Thyroid gland (tissue), 4 donors: ENCODE data around the gene NHERF2. TPM values are rescaled to one million over a fixed set of nuclear protein-coding genes. Genes with fewer than 3 reads are reported as not detected.
A peak's percentile ranks its signal among the peaks of the same experiment; 100 is the strongest.

ENCODE experiments used
- DNase-seq, 2 donors: peaks; one replicate each; pipeline ENCODE4 v3.0.0-alpha.2; 2019
- H3K27ac ChIP-seq, 3 donors: fragments of 200-600 bp; sonication (generic); 1 replicate in 2 of 3; 2 replicates in 1 of 3; pipeline ENCODE4 v1.5.1; 2016 to 2019; ENCODE audit warnings: mild to moderate bottlenecking in 1 of 3, moderate library complexity in 1 of 3
- H3K27me3 ChIP-seq: fragments of 200-600 bp; sonication (generic); one replicate; pipeline ENCODE4 v1.5.1; 2019
- H3K36me3 ChIP-seq, 2 donors: fragments of 200-600 bp; sonication (generic); one replicate each; pipeline ENCODE4 v1.5.1; 2016 to 2019
- H3K4me1 ChIP-seq, 2 donors: fragments of 200-600 bp; sonication (generic); one replicate each; pipeline ENCODE4 v1.5.1; 2017 to 2019
- H3K4me3 ChIP-seq, 3 donors: fragments of 200-600 bp; sonication (generic); replicated peaks in 1 of 3; 1 replicate in 2 of 3; 2 replicates in 1 of 3; pipeline ENCODE4 v1.5.1; 2016; ENCODE audit warnings: mild to moderate bottlenecking in 1 of 3
- H3K9me3 ChIP-seq: fragments of 200-600 bp; sonication (generic); one replicate; pipeline ENCODE4 v1.5.1; 2017
- CTCF ChIP-seq, 6 experiments: fragments of 200-600 bp in 3 of 6; fragments of 450-650 bp in 3 of 6; sonication (generic) in 3 of 6; IDR thresholded peaks; one replicate each; pipeline ENCODE4 v1.5.1; 2016 to 2019; ENCODE audit warnings: antibody characterized with exemption in 6 of 6, mild to moderate bottlenecking in 2 of 6, inconsistent platforms in 1 of 6, moderate library complexity in 1 of 6
- POLR2A ChIP-seq, 2 donors: fragments of 450-650 bp; IDR thresholded peaks; one replicate each; pipeline ENCODE4 v1.6.1; 2017; ENCODE audit warnings: antibody characterized with exemption in 2 of 2, mild to moderate bottlenecking in 2 of 2, moderate library complexity in 1 of 2
- WGBS, 2 donors: methylation state at CpG; one replicate each; pipeline ENCODE4 v1.1.5; 2017; 5-methylcytosine and 5-hydroxymethylcytosine counted together
- intact Hi-C: fragments of 100-400 bp; cut with DNase I; formaldehyde crosslinking; loops from one replicate; pipeline ENCODE4 v1.15.1; 2023
- total RNA-seq, 4 donors: library from RNA; depleted of rRNA; stranded (reverse); fragments of >200 nt; gene quantifications; one replicate each; pipeline ENCODE4 v1.2.3, GENCODE V29; 2016

NHERF2 gene
- total RNA-seq, 4 donors from 2014 or later, result 73.8 to 146 (median 81.6) TPM

- 98 to 99% methylated on average over 9 to 11 of the region's 11 CpGs for WGBS, 2 donors
- H3K4me1 ChIP-seq, result no peaks in the 10 kb centered on the region
- no peak for TF ChIP-seq CTCF (IDR thresholded peaks at IDR 0.05)
- no peak for TF ChIP-seq POLR2A (IDR thresholded peaks at IDR 0.05)
- no peak overlapping the region for H3K27ac ChIP-seq
- H3K4me3 ChIP-seq, result no peak overlapping the region
- intact Hi-C loops, result no loop called here
- DNase-seq, result no peak
- no peaks in the 10 kb centered on the region for H3K27me3 ChIP-seq
- H3K9me3 ChIP-seq, result no peaks in the 10 kb centered on the region
- peaks cover 29 to 51% of the 10 kb centered on the region in 2 donors for H3K36me3 ChIP-seq
Observed at GRCh38 chr16:2066139-2066538, 39.4 kb downstream of the NHERF2 start.

- intact Hi-C loops, result no loop called here
- no peak for DNase-seq
- H3K27ac ChIP-seq, result no peak overlapping the region
- WGBS, 2 donors, result 94 to 95% methylated on average over 19 to 22 of the region's 29 CpGs
- peaks cover 29 to 41% of the 10 kb centered on the region in 2 donors for H3K36me3 ChIP-seq
- H3K27me3 ChIP-seq, result no peaks in the 10 kb centered on the region
- H3K4me3 ChIP-seq, result no peak overlapping the region
- H3K9me3 ChIP-seq, result no peaks in the 10 kb centered on the region
- peaks cover 12 to 21% of the 10 kb centered on the region in 2 donors for H3K4me1 ChIP-seq
- no peak for TF ChIP-seq POLR2A (IDR thresholded peaks at IDR 0.05)
- no peak for TF ChIP-seq CTCF (IDR thresholded peaks at IDR 0.05)
Observed at GRCh38 chr16:2070576-2071453, 44.1 kb downstream of the NHERF2 start.

- TF ChIP-seq CTCF (IDR thresholded peaks at IDR 0.05), result no peak
- TF ChIP-seq POLR2A (IDR thresholded peaks at IDR 0.05), result no peak
- peak overlapping the region; percentile 78 to 82 (median 80) for H3K27ac ChIP-seq
- 67 to 85% methylated on average over 13 to 17 of the region's 34 CpGs for WGBS, 2 donors
- H3K4me1 ChIP-seq, result peaks cover 12 to 21% of the 10 kb centered on the region in 2 donors
- intact Hi-C loops, result no loop called here
- H3K36me3 ChIP-seq, result peaks cover 28 to 43% of the 10 kb centered on the region in 2 donors
- H3K27me3 ChIP-seq, result no peaks in the 10 kb centered on the region
- DNase-seq, result no peak
- H3K9me3 ChIP-seq, result no peaks in the 10 kb centered on the region
- H3K4me3 ChIP-seq, result no peak overlapping the region
Observed at GRCh38 chr16:2071454-2072202, 44.9 kb downstream of the NHERF2 start.

GRCh38 chr16:2072926-2073325, 46.2 kb downstream of the NHERF2 start:
- no peaks in the 10 kb centered on the region for H3K9me3 ChIP-seq
- peak overlapping the region; percentile 78 to 82 (median 80) for H3K27ac ChIP-seq
- no peak for TF ChIP-seq CTCF (IDR thresholded peaks at IDR 0.05)
- TF ChIP-seq POLR2A (IDR thresholded peaks at IDR 0.05), result no peak
- intact Hi-C loops, result no loop called here
- peaks cover 12 to 21% of the 10 kb centered on the region in 2 donors for H3K4me1 ChIP-seq
- H3K27me3 ChIP-seq, result no peaks in the 10 kb centered on the region
- no peak overlapping the region for H3K4me3 ChIP-seq
- H3K36me3 ChIP-seq, result peaks cover 38 to 49% of the 10 kb centered on the region in 2 donors
- 36 to 48% methylated on average over 6 to 8 of the region's 8 CpGs for WGBS, 2 donors
- peak; percentile 95 to 98 for DNase-seq
